ENCODE results near the gene KRTAP10-11. TPM values are rescaled to one million over a fixed set of nuclear protein-coding genes. Genes with fewer than 3 reads are reported as not detected.

Gene KRTAP10-11
- total RNA-seq, 1 donor from 2014 or later: not detected

- Mint-ChIP-seq H3K4me1 (ENCODE audit: low read depth, unreplicated experiment) (peaks cover 2% of the 10 kb centered on the region), H3K27ac (ENCODE audit: unreplicated experiment) (no peak overlapping the region), H3K27me3 (ENCODE audit: unreplicated experiment) (peaks cover 3% of the 10 kb centered on the region), H3K4me3 (ENCODE audit: unreplicated experiment) (no peak overlapping the region), H3K9me3 (ENCODE audit: unreplicated experiment) (peaks cover 21% of the 10 kb centered on the region), H3K36me3 (ENCODE audit: unreplicated experiment) (peaks cover 48% of the 10 kb centered on the region)
- no peak for DNase-seq
- no peak for TF ChIP-seq CTCF (IDR thresholded peaks at IDR 0.05; ENCODE audit: partially characterized antibody, unreplicated experiment)
Measured at GRCh38 chr21:44628707-44629391, 17.4 kb upstream of the KRTAP10-11 start.

- no peak for DNase-seq
- TF ChIP-seq CTCF (IDR thresholded peaks at IDR 0.05; ENCODE audit: partially characterized antibody, unreplicated experiment): no peak
- peaks cover 35% of the 10 kb centered on the region for H3K36me3 Mint-ChIP-seq (ENCODE audit: unreplicated experiment)
- H3K4me3 Mint-ChIP-seq (ENCODE audit: unreplicated experiment): no peak overlapping the region
- H3K9me3 Mint-ChIP-seq (ENCODE audit: unreplicated experiment): peaks cover 15% of the 10 kb centered on the region
- peaks cover 2% of the 10 kb centered on the region for H3K4me1 Mint-ChIP-seq (ENCODE audit: low read depth, unreplicated experiment)
- H3K27ac Mint-ChIP-seq (ENCODE audit: unreplicated experiment): no peak overlapping the region
- H3K27me3 Mint-ChIP-seq (ENCODE audit: unreplicated experiment): peaks cover 3% of the 10 kb centered on the region
Measured at GRCh38 chr21:44630440-44630839, 15.8 kb upstream of the KRTAP10-11 start.

- Mint-ChIP-seq H3K27ac (ENCODE audit: unreplicated experiment) (no peak overlapping the region), H3K27me3 (ENCODE audit: unreplicated experiment) (peaks cover 3% of the 10 kb centered on the region), H3K4me3 (ENCODE audit: unreplicated experiment) (no peak overlapping the region), H3K9me3 (ENCODE audit: unreplicated experiment) (peaks cover 15% of the 10 kb centered on the region), H3K4me1 (ENCODE audit: low read depth, unreplicated experiment) (peaks cover 2% of the 10 kb centered on the region), H3K36me3 (ENCODE audit: unreplicated experiment) (peaks cover 35% of the 10 kb centered on the region)
- no peak for TF ChIP-seq CTCF (IDR thresholded peaks at IDR 0.05; ENCODE audit: partially characterized antibody, unreplicated experiment)
- no peak for DNase-seq
Measured at GRCh38 chr21:44632067-44632466, 14.1 kb upstream of the KRTAP10-11 start.

GRCh38 chr21:44636209-44637017 is 9.8 kb upstream of the KRTAP10-11 start:
- TF ChIP-seq CTCF (IDR thresholded peaks at IDR 0.05; ENCODE audit: partially characterized antibody, unreplicated experiment): no peak
- Mint-ChIP-seq H3K4me1 (ENCODE audit: low read depth, unreplicated experiment) (peaks cover 3% of the 10 kb centered on the region), H3K36me3 (ENCODE audit: unreplicated experiment) (peaks cover 30% of the 10 kb centered on the region), H3K27me3 (ENCODE audit: unreplicated experiment) (no peaks in the 10 kb centered on the region), H3K9me3 (ENCODE audit: unreplicated experiment) (peaks cover 13% of the 10 kb centered on the region), H3K4me3 (ENCODE audit: unreplicated experiment) (no peak overlapping the region), H3K27ac (ENCODE audit: unreplicated experiment) (no peak overlapping the region)
- no peak for DNase-seq
